CD8-positive, alpha-beta memory T cell (primary cell): ENCODE data around the gene CLDN15. TPM values are rescaled to one million over a fixed set of nuclear protein-coding genes. Genes with fewer than 3 reads are reported as not detected.

Experiments
- CTCF ChIA-PET: fragments of 350-600 bp; sonication (Branson Sonifier 250); formaldehyde crosslinking; loops from one replicate; lab custom pipeline; 2021; ENCODE audit warnings: antibody characterized with exemption; lab: Charles Lee
- POLR2A ChIA-PET: fragments of 350-600 bp; sonication (Branson Sonifier 250); formaldehyde crosslinking; loops from one replicate; lab custom pipeline; 2021; ENCODE audit warnings: antibody characterized with exemption; lab: Charles Lee
- DNase-seq, 5 donors: peaks; one replicate each; pipeline versions ENCODE4 v3.0.0 to v3.0.0-alpha.2; 2020 to 2022; ENCODE audit warnings: mixed read lengths in 1 of 5
- H3K27ac ChIP-seq: one replicate; pipeline ENCODE4 v1.7.0; 2013; ENCODE audit warnings: low read depth, mild to moderate bottlenecking, low read length, moderate library complexity
- H3K27me3 ChIP-seq: 2 replicates; pipeline ENCODE4 v1.7.0; 2013; ENCODE audit warnings: low read length, mild to moderate bottlenecking; ENCODE audit not compliant: insufficient read depth, poor library complexity, severe bottlenecking
- H3K36me3 ChIP-seq: 2 replicates; pipeline ENCODE4 v1.7.0; 2013; ENCODE audit warnings: mild to moderate bottlenecking, low read length, moderate library complexity; ENCODE audit not compliant: insufficient read depth
- H3K4me1 ChIP-seq: 2 replicates; pipeline ENCODE4 v1.7.0; 2013; ENCODE audit warnings: mild to moderate bottlenecking, low read length, moderate library complexity; ENCODE audit not compliant: insufficient read depth
- H3K4me3 ChIP-seq: 2 replicates; pipeline ENCODE4 v1.7.0; 2013; ENCODE audit warnings: mild to moderate bottlenecking, low read length
- H3K9me3 ChIP-seq: 2 replicates; pipeline ENCODE4 v1.7.0; 2013; ENCODE audit warnings: mild to moderate bottlenecking, low read length
- H3K27ac Mint-ChIP-seq, 8 donors: one replicate each; pipeline ENCODE4 v1.8.0; 2020 to 2021; ENCODE audit warnings: mixed read lengths in 8 of 8, mild to moderate bottlenecking in 6 of 8, inconsistent platforms in 3 of 8, moderate library complexity in 3 of 8
- H3K27me3 Mint-ChIP-seq, 2 donors: one replicate each; pipeline ENCODE4 v1.8.0; 2020 to 2021; ENCODE audit warnings: mixed read lengths in 2 of 2, mild to moderate bottlenecking in 1 of 2, moderate library complexity in 1 of 2
- H3K36me3 Mint-ChIP-seq, 3 donors: one replicate each; pipeline ENCODE4 v1.8.0; 2020 to 2021; ENCODE audit warnings: mixed read lengths in 3 of 3, inconsistent platforms in 1 of 3, mild to moderate bottlenecking in 1 of 3
- H3K4me1 Mint-ChIP-seq, 3 donors: one replicate each; pipeline ENCODE4 v1.8.0; 2020 to 2021; ENCODE audit warnings: mixed read lengths in 3 of 3, inconsistent platforms in 1 of 3, mild to moderate bottlenecking in 1 of 3
- H3K4me3 Mint-ChIP-seq, 7 donors: one replicate each; pipeline ENCODE4 v1.8.0; 2020 to 2021; ENCODE audit warnings: mixed read lengths in 7 of 7, mild to moderate bottlenecking in 6 of 7, moderate library complexity in 4 of 7, inconsistent platforms in 2 of 7
- H3K9me3 Mint-ChIP-seq, 5 donors: one replicate each; pipeline ENCODE4 v1.8.0; 2020 to 2022; ENCODE audit warnings: mixed read lengths in 5 of 5, mild to moderate bottlenecking in 3 of 5, moderate library complexity in 2 of 5, inconsistent platforms in 1 of 5
- polyA plus RNA-seq: library from polyadenylated mRNA; unstranded; fragments of 300-500 nt; fragmentation: Illumina TruSeq; gene quantifications from one replicate; pipeline ENCODE4 v1.2.3, GENCODE V29; 2021
- total RNA-seq, 2 experiments: library from RNA; stranded (reverse); gene quantifications; one replicate each; pipeline ENCODE4 v1.2.3, GENCODE V29; 2021

CLDN15 gene
- total and polyA plus RNA-seq, 3 experiments from 2014 or later: 1.2 to 20.3 (median 19.5) TPM

DNA sequence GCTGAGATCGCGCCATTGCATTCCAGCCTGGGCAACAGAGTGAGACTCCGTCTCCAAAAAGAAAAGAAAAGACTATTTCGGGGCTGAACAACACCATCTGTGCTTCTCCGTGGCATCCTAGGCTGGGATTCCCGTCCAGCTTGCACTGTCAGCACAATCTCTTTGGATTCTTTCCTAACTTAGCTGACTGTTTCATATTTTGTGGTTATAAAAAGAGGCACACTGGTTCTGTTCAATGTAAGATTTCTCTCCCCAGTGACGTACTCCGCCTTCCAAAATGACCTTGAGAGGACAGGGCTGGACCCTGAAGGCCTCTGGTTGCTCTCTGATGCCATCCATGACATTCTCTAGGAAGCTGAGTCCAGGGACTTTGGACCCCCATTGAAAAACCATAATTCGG, 10.9 kb downstream of the CLDN15 start:
- POLR2A ChIA-PET: interaction anchor here (0.9 kb wide), 1 partner anchor 8 kb away, joined by 4 read pairs; the partner anchor contains the start of gene ZNHIT1
- H3K36me3 ChIP-seq: peaks cover 9% of the 10 kb centered on the region

GRCh38 chr7:101225650-101226049, 12.0 kb downstream of the CLDN15 start:
- DNase-seq: no peak
- no peaks in the 10 kb centered on the region for H3K27me3 ChIP-seq
- no peaks in the 10 kb centered on the region for H3K9me3 ChIP-seq
- POLR2A ChIA-PET: interaction anchor here (0.7 kb wide), 1 partner anchor 15 kb away, joined by 3 read pairs; no protein-coding TSS in a partner anchor
- H3K9me3 Mint-ChIP-seq: no peaks in the 10 kb centered on the region
- H3K4me1 ChIP-seq: no peaks in the 10 kb centered on the region
- no peaks in the 10 kb centered on the region for H3K27me3 Mint-ChIP-seq
- H3K36me3 Mint-ChIP-seq: peaks cover 0 to 73% (median 11%) of the 10 kb centered on the region in 3 donors
- no peak overlapping the region for H3K4me3 Mint-ChIP-seq
- H3K36me3 ChIP-seq: peaks cover 9% of the 10 kb centered on the region
- H3K27ac Mint-ChIP-seq: no peak overlapping the region
- H3K4me3 ChIP-seq: no peak overlapping the region
- no peak overlapping the region for H3K27ac ChIP-seq
- CTCF ChIA-PET: interaction anchor here (1.3 to 2.3 kb wide), 2 partner anchors 18 to 56 kb away, joined by 3 to 9 read pairs; partner anchors contain the start of gene FIS1
- H3K4me1 Mint-ChIP-seq: peaks cover 6 to 16% (median 9%) of the 10 kb centered on the region in 3 donors

More for the DNA sequence above, 10.9 kb downstream of the CLDN15 start:
- H3K27ac ChIP-seq: no peak overlapping the region
- H3K27me3 Mint-ChIP-seq: no peaks in the 10 kb centered on the region
- H3K9me3 Mint-ChIP-seq: no peaks in the 10 kb centered on the region
- H3K9me3 ChIP-seq: no peaks in the 10 kb centered on the region
- H3K27ac Mint-ChIP-seq: no peak overlapping the region
- H3K36me3 Mint-ChIP-seq: peaks cover 0 to 70% (median 11%) of the 10 kb centered on the region in 3 donors
- CTCF ChIA-PET: interaction anchor here (1.7 to 2.3 kb wide), 2 partner anchors 9 to 17 kb away, joined by 5 to 9 read pairs; partner anchors contain the start of genes FIS1, PLOD3 and ZNHIT1
- no peak overlapping the region for H3K4me3 Mint-ChIP-seq
- H3K27me3 ChIP-seq: no peaks in the 10 kb centered on the region
- DNase-seq: no peak
- no peaks in the 10 kb centered on the region for H3K4me1 ChIP-seq
- H3K4me1 Mint-ChIP-seq: peaks cover 0 to 8% (median 6%) of the 10 kb centered on the region in 3 donors
- H3K4me3 ChIP-seq: no peak overlapping the region

DNA sequence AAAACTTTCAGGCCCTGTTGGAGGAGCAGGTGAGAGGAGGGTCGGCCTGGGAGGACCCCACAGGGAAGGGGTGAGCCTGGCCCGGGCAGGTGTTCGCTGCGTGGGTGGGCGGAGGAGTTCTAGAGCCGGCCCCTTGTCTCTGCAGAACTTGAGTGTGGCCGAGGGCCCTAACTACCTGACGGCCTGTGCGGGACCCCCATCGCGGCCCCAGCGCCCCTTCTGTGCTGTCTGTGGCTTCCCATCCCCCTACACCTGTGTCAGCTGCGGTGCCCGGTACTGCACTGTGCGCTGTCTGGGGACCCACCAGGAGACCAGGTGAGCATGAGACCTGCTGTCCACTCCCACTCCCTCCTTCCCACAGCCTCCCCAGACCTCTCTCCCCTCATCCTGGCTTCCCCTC, 14.1 kb downstream of the CLDN15 start:
- peaks cover 11% of the 10 kb centered on the region for H3K4me1 ChIP-seq
- no peaks in the 10 kb centered on the region for H3K27me3 ChIP-seq
- H3K36me3 Mint-ChIP-seq: peaks cover 0 to 64% (median 11%) of the 10 kb centered on the region in 3 donors
- no peak overlapping the region for H3K27ac Mint-ChIP-seq
- POLR2A ChIA-PET: no interaction called here
- H3K27ac ChIP-seq: no peak overlapping the region
- peaks cover 9% of the 10 kb centered on the region for H3K36me3 ChIP-seq
- no peaks in the 10 kb centered on the region for H3K9me3 ChIP-seq
- no peaks in the 10 kb centered on the region for H3K9me3 Mint-ChIP-seq
- peaks cover 20 to 36% (median 26%) of the 10 kb centered on the region in 3 donors for H3K4me1 Mint-ChIP-seq
- no peak for DNase-seq
- no peak overlapping the region for H3K4me3 Mint-ChIP-seq
- no peaks in the 10 kb centered on the region for H3K27me3 Mint-ChIP-seq
- no peak overlapping the region for H3K4me3 ChIP-seq
- CTCF ChIA-PET: interaction anchor here (3.8 kb wide), 1 partner anchor 20 kb away, joined by 17 read pairs; the partner anchor contains the start of gene FIS1

DNA sequence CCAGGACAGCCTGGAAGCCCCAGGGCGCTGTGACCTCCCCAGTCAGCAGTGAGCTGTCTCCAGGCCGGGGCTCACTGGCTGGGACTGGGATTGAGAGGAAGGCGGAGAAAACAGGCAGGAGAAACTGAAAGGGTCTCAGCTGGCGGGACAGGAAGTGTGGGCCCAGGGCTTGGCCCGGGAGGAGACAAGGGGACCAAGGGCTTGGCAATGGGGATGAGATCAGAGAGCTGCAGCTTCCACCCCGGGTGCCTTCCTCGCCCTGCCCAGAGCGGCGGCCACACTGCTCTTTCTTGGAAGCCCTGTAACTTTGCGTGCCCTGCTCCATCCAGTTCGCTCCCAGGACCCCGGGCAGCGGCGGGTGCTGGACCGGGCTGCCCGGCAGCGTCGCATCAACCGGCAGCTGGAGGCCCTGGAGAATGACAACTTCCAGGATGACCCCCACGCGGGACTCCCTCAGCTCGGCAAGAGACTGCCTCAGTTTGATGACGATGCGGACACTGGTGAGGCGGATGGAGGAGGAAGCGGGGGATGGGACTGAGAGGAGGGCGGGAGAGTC, 15.2 kb downstream of the CLDN15 start:
- ChIA-PET CTCF (interaction anchor here (0.8 to 3.8 kb wide), 3 partner anchors 13 to 61 kb away, joined by 3 to 17 read pairs (median 4); partner anchors contain the start of gene FIS1), POLR2A (no interaction called here)
- no peak overlapping the region for H3K27ac ChIP-seq
- H3K27ac Mint-ChIP-seq: peak overlapping the region in 1 of 8 donors; percentile 87
- H3K27me3 ChIP-seq: no peaks in the 10 kb centered on the region
- no peaks in the 10 kb centered on the region for H3K9me3 ChIP-seq
- peaks cover 0 to 3% (median 0%) of the 10 kb centered on the region in 5 donors for H3K9me3 Mint-ChIP-seq
- peaks cover 25 to 45% (median 34%) of the 10 kb centered on the region in 3 donors for H3K4me1 Mint-ChIP-seq
- H3K27me3 Mint-ChIP-seq: peaks cover 0 to 4% of the 10 kb centered on the region in 2 donors
- no peak overlapping the region for H3K4me3 Mint-ChIP-seq
- H3K4me3 ChIP-seq: no peak overlapping the region
- no peak for DNase-seq
- peaks cover 14% of the 10 kb centered on the region for H3K4me1 ChIP-seq
- H3K36me3 ChIP-seq: peaks cover 9% of the 10 kb centered on the region
- peaks cover 0 to 63% (median 9%) of the 10 kb centered on the region in 3 donors for H3K36me3 Mint-ChIP-seq

GRCh38 chr7:101220295-101220694, 17.3 kb downstream of the CLDN15 start:
- peaks cover 8% of the 10 kb centered on the region for H3K36me3 ChIP-seq
- H3K4me3 Mint-ChIP-seq: peak overlapping the region in 3 of 7 donors; percentile 9 to 49 (median 17)
- no peak overlapping the region for H3K27ac Mint-ChIP-seq
- no peak overlapping the region for H3K4me3 ChIP-seq
- H3K4me1 ChIP-seq: peaks cover 25% of the 10 kb centered on the region
- H3K27me3 Mint-ChIP-seq: peaks cover 0 to 4% of the 10 kb centered on the region in 2 donors
- H3K4me1 Mint-ChIP-seq: peaks cover 31 to 55% (median 47%) of the 10 kb centered on the region in 3 donors
- no peak for DNase-seq
- H3K27me3 ChIP-seq: no peaks in the 10 kb centered on the region
- no peaks in the 10 kb centered on the region for H3K9me3 ChIP-seq
- H3K27ac ChIP-seq: no peak overlapping the region
- CTCF ChIA-PET: interaction anchor here (0.9 to 7.8 kb wide), 3 partner anchors 14 to 76 kb away, joined by 3 to 69 read pairs (median 3); partner anchors contain the start of gene FIS1
- H3K36me3 Mint-ChIP-seq: peaks cover 0 to 61% (median 7%) of the 10 kb centered on the region in 3 donors
- POLR2A ChIA-PET: interaction anchor here (0.7 kb wide), 1 partner anchor 1221 kb away, joined by 9 read pairs; no protein-coding TSS in a partner anchor
- peaks cover 0 to 3% (median 0%) of the 10 kb centered on the region in 5 donors for H3K9me3 Mint-ChIP-seq

GRCh38 chr7:101218236-101219125, 19.1 kb downstream of the CLDN15 start:
- H3K27me3 Mint-ChIP-seq: peaks cover 0 to 4% of the 10 kb centered on the region in 2 donors
- Histone ChIP-seq H3K9me3 (no peaks in the 10 kb centered on the region), H3K27ac (peak overlapping the region; percentile 76), H3K36me3 (no peaks in the 10 kb centered on the region), H3K27me3 (no peaks in the 10 kb centered on the region), H3K4me3 (peak overlapping the region; percentile 82), H3K4me1 (peaks cover 25% of the 10 kb centered on the region)
- ChIA-PET CTCF (interaction anchor here (0.7 to 7.8 kb wide), 18 partner anchors 8 to 366 kb away, joined by 3 to 69 read pairs (median 4); partner anchors contain the start of genes FIS1, SLC12A9, UFSP1 and VGF), POLR2A (interaction anchor here (0.9 to 3.0 kb wide), 8 partner anchors 8 to 1118 kb away, joined by 3 to 28 read pairs (median 4); partner anchors contain the start of genes FIS1, MCM7 and UFSP1)
- H3K9me3 Mint-ChIP-seq: peaks cover 0 to 3% (median 0%) of the 10 kb centered on the region in 5 donors
- no peak for DNase-seq
- peaks cover 0 to 56% (median 2%) of the 10 kb centered on the region in 3 donors for H3K36me3 Mint-ChIP-seq
- peak overlapping the region; percentile 90 to 98 (median 97) for H3K4me3 Mint-ChIP-seq
- H3K4me1 Mint-ChIP-seq: peaks cover 31 to 55% (median 50%) of the 10 kb centered on the region in 3 donors
- H3K27ac Mint-ChIP-seq: peak overlapping the region; percentile 95 to 97 (median 96)
